Loucy (cell line): Measurements from ENCODE around the gene LPP.

ENCODE experiments used
- H2AFZ ChIP-seq: fragments of 200-600 bp; sonication (generic); 2 replicates; pipeline ENCODE4 v1.6.0; 2016; ENCODE audit warnings: antibody characterized with exemption, mild to moderate bottlenecking, low read length, moderate library complexity
- H3F3A ChIP-seq: fragments of 200-600 bp; 2 replicates; pipeline ENCODE4 v1.6.0; 2016; ENCODE audit warnings: antibody characterized with exemption, low read depth, mild to moderate bottlenecking
- H3K27me3 ChIP-seq: fragments of 200-600 bp; sonication (generic); 2 replicates; pipeline ENCODE4 v1.6.1; 2014; ENCODE audit warnings: low read length, mild to moderate bottlenecking; ENCODE audit not compliant: insufficient read depth, poor library complexity, severe bottlenecking
- H3K36me3 ChIP-seq: fragments of 200-600 bp; sonication (generic); 2 replicates; pipeline ENCODE4 v1.6.1; 2016; ENCODE audit warnings: low read length; ENCODE audit not compliant: insufficient read depth
- H3K4me1 ChIP-seq: fragments of 200-600 bp; sonication (generic); 2 replicates; pipeline ENCODE4 v1.5.1; 2014; ENCODE audit warnings: low read length, mild to moderate bottlenecking; ENCODE audit not compliant: insufficient read depth, poor library complexity, severe bottlenecking
- H3K4me2 ChIP-seq: fragments of 200-600 bp; sonication (generic); 2 replicates; pipeline ENCODE4 v1.6.0; 2014; ENCODE audit warnings: antibody characterized with exemption, low read length, low read depth, mild to moderate bottlenecking; ENCODE audit not compliant: poor library complexity, severe bottlenecking
- H3K4me3 ChIP-seq: fragments of 200-600 bp; sonication (generic); 2 replicates; pipeline ENCODE4 v1.5.1; 2014; ENCODE audit warnings: low read length, mild to moderate bottlenecking, mixed read lengths; ENCODE audit not compliant: poor library complexity, severe bottlenecking
- H3K79me2 ChIP-seq: fragments of 200-600 bp; sonication (generic); 2 replicates; pipeline ENCODE4 v1.6.1; 2014; ENCODE audit warnings: low read length; ENCODE audit not compliant: insufficient read depth
- H3K9ac ChIP-seq: fragments of 200-600 bp; sonication (generic); 2 replicates; pipeline ENCODE4 v1.6.0; 2014; ENCODE audit warnings: mild to moderate bottlenecking, low read depth, low read length, moderate library complexity; ENCODE audit not compliant: poor library complexity, severe bottlenecking
- H3K9me2 ChIP-seq: fragments of 200-600 bp; sonication (generic); replicated peaks from 2 replicates; pipeline ENCODE4 v1.6.1; 2016; ENCODE audit warnings: low read depth, low read length, mixed read lengths
- H3K9me3 ChIP-seq: fragments of 200-600 bp; sonication (generic); 2 replicates; pipeline ENCODE4 v1.6.1; 2014; ENCODE audit warnings: mild to moderate bottlenecking, antibody characterized with exemption, low read length, low read depth; ENCODE audit not compliant: insufficient read depth
- H4K20me1 ChIP-seq: fragments of 200-600 bp; sonication (generic); 2 replicates; pipeline ENCODE4 v1.6.0; 2014; ENCODE audit warnings: antibody characterized with exemption, low read length, mild to moderate bottlenecking; ENCODE audit not compliant: insufficient read depth, poor library complexity, severe bottlenecking
- CTCF ChIP-seq: fragments of 200-600 bp; sonication (generic); conservative IDR thresholded peaks from 2 replicates; pipeline ENCODE4 v1.5.1; 2014; ENCODE audit warnings: mild to moderate bottlenecking, antibody characterized with exemption, low read length
- EZH2phosphoT487 ChIP-seq: fragments of 200-600 bp; IDR thresholded peaks from 2 replicates; pipeline ENCODE4 v1.6.1; 2018; ENCODE audit warnings: antibody characterized with exemption, mild to moderate bottlenecking, moderate library complexity, borderline replicate concordance

Gene LPP

GRCh38 chr3:188863999-188864406 is 710.0 kb downstream of the LPP start:
- no peaks in the 10 kb centered on the region for H3K9me2 ChIP-seq
- no peak overlapping the region for H3K4me3 ChIP-seq
- no peak overlapping the region for H3K9ac ChIP-seq
- H3K27me3 ChIP-seq = no peaks in the 10 kb centered on the region
- no peaks in the 10 kb centered on the region for H3K9me3 ChIP-seq
- no peak overlapping the region for H2AFZ ChIP-seq
- H4K20me1 ChIP-seq = no peaks in the 10 kb centered on the region
- no peaks in the 10 kb centered on the region for H3K79me2 ChIP-seq
- H3K4me2 ChIP-seq = no peak overlapping the region
- no peak for TF ChIP-seq EZH2phosphoT487
- no peak for TF ChIP-seq CTCF
- H3K4me1 ChIP-seq = no peaks in the 10 kb centered on the region
- H3K36me3 ChIP-seq = peaks cover 9% of the 10 kb centered on the region; the same call in 1 of the 2 replicates
- H3F3A ChIP-seq = no peaks in the 10 kb centered on the region

GRCh38 chr3:188867691-188868265 is 713.8 kb downstream of the LPP start:
- Histone ChIP-seq H3K9me2 (no peaks in the 10 kb centered on the region), H3K4me1 (no peaks in the 10 kb centered on the region), H3F3A (no peaks in the 10 kb centered on the region), H3K4me3 (no peak overlapping the region), H3K4me2 (no peak overlapping the region), H3K79me2 (no peaks in the 10 kb centered on the region), H3K27me3 (no peaks in the 10 kb centered on the region), H3K9ac (no peak overlapping the region), H3K9me3 (no peaks in the 10 kb centered on the region), H2AFZ (no peak overlapping the region), H4K20me1 (no peaks in the 10 kb centered on the region), H3K36me3 (peaks cover 9% of the 10 kb centered on the region; the same call in 1 of the 2 replicates)
- no peak for TF ChIP-seq CTCF
- no peak for TF ChIP-seq EZH2phosphoT487

- H3K9me3 ChIP-seq = no peaks in the 10 kb centered on the region
- no peaks in the 10 kb centered on the region for H3K27me3 ChIP-seq
- peaks cover 16% of the 10 kb centered on the region; the same call in 1 of the 2 replicates for H3K36me3 ChIP-seq
- no peaks in the 10 kb centered on the region for H4K20me1 ChIP-seq
- H3F3A ChIP-seq = no peaks in the 10 kb centered on the region
- no peak overlapping the region for H3K4me2 ChIP-seq
- no peak overlapping the region for H3K4me3 ChIP-seq
- no peak overlapping the region for H2AFZ ChIP-seq
- TF ChIP-seq CTCF = no peak
- TF ChIP-seq EZH2phosphoT487 = no peak
- H3K9ac ChIP-seq = no peak overlapping the region
- H3K9me2 ChIP-seq = no peaks in the 10 kb centered on the region
- H3K79me2 ChIP-seq = no peaks in the 10 kb centered on the region
- no peaks in the 10 kb centered on the region for H3K4me1 ChIP-seq
Measured at GRCh38 chr3:188868803-188869202, 714.8 kb downstream of the LPP start.
